HG02870 (cell line): Measurements from ENCODE around the gene NUP50.

Source experiments
- ATAC-seq: cut with Tn5 transposase; IDR thresholded peaks from one replicate; pipeline ENCODE4 v1.9.1; 2021; ENCODE audit warnings: mild to moderate bottlenecking, moderate library complexity; ENCODE audit not compliant: unreplicated experiment

Gene NUP50

DNA sequence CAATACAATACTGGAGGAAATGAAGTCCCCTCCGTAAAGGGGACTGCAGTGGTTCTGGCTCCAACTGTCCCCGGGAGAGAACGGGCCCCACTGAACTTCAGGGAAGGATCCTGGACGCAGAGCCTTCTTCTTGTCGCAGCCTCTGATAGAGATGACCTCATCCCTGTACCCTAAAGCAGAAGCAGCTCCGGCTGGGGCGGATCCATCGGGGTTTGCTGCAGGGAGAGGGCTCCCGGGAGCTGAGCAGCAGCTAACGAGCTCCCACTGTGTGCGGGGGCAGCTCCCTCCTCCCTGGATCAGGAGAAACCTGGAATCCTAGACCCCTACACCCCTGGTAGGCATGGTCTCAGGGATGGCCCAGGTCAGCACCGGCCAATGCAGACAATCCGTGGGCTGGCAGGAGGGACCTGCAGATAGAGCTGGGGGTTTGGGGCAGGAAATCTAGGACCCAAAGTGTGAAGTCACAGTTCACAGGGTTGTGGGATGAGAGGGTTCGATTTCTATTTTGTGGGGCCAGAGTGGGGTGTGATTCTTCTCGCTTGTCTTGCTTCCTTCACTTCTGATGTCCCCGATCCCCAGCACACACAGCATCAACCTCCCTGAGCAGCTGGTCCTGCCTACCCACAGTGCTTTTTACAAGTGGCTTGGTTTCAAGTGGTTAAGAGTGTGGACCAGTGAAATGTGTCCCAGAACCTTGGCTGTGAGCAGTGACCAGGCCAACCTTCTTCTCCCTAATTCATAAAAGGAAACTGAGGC, 64.1 kb downstream of the NUP50 start:
- ATAC-seq: no peak

DNA sequence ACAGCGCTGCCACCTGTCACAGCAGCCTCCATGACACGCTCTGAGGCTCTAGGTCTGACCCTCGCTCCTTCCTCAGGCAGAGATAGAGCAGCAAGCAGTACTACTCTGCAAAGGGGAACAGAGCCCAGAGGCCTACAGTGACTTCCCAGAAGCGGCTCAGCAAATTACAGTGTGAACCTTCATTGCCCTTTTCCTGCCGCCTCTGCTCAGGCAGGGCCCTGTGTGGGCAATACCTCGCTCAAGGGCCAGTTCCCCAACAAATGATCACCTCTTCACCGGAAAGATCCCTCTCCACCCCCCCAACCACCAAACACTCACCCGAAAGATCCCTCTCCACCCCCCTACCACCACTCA, 64.7 kb downstream of the NUP50 start:
- no peak for ATAC-seq

DNA sequence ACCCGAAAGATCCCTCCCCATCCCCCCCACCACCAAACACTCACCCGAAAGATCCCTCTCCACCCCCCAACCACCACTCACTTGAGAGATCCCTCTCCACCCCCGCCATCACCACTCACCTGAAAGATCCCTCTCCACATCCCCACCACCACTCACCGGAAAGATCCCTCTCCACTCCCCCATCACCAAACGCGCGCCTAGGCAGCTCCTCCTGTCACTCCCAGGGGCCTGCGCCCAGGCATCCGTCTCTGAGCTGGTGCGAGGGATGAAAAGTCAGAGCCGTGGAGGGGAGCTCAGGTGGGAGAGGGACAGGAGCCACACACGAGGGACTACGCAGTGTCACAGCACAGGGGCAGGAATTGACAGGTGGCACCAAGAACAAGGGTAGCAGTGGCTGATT, 65.5 kb downstream of the NUP50 start:
- ATAC-seq: no peak

DNA sequence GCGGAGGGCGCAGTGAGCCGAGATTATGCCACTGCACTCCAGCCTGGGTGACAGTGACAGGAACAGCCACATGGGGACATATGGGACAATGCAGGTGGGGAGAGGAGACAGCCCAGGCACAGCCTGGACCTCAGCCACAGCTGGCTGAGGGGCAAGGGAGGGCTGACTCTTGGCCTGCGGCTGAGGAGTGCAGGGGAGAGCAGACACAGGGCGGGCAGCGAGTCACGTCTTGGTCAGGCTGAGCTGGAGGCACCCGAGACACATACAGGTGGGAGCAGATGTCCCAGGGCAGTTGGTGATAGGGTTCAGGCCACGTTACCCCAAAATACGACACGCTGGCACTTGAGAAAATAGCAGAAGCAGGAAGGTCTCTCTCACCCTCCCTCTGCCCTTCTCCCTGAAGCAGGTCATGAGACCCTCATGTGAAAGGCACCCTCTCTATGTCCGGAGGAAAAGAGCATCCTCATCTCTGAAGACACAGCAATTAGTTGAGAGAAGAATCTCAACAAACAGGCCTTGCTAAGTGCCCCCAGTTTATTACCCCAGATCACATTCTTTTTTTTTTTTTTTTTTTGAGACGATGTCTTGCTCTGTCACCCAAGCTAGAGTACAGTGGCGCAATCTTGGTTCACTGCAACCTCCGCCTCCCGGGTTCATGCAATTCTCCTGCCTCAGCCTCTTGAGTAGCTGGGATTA, 66.4 kb downstream of the NUP50 start:
- ATAC-seq: no peak

- ATAC-seq: no peak
These were observed 67.6 kb downstream of the NUP50 start for GRCh38 chr22:45231293-45231692.

- ATAC-seq: no peak
These were observed 69.7 kb downstream of the NUP50 start for GRCh38 chr22:45233386-45233785.

DNA sequence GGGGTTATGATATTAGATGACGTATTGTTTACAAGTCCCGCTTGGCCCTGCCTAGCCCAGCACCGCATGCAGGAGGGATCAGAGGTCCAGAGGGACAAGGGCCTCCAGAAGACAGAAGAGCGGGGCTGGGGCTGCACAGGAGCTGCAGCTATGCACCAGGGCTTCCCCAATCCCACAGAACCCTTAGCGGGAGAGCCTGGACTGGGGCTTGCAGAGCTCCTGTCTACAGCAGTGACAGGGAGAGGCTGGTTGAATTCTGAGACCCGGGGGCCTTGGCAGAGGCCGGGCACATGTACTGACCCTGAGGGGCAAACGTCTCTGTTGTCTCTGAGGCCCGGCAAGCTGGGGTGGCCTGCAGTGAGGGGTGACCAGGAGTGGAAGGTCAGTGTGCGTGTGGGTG, 70.1 kb downstream of the NUP50 start:
- no peak for ATAC-seq

DNA sequence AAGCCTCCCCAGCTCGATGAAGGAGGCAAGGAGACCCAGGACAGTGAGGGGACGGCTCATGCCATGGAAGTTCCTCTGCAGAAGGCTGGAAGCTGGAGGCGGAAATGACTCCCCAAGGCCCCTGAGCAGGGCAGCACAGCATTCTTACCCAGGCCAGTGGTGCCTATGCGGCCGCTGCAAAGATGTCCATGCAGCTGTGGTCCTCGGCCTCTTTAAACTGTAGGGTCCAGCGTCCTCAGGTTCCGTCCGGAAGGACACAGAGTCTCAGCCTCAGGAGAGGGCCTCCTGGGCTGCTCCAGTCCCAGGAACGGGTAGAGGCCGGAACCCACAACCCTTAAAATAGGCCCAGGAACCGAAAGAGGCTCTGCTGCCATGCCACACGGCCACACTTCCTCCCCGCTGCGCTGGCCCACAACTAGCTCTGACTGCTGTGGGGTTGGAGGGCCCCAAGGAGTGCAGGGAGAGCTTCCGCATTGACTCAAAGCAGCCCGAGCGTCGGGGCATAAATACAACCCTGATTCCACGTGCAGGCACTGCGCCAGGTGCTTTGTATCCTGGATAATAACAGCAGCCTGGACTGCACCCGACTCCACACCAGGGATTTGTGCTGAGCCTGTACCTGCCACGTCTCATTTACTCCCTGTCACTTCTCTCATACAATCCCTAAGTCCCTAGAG, 71.5 kb downstream of the NUP50 start:
- ATAC-seq: peak; percentile 65

- ATAC-seq: peak; percentile 9
These were observed 72.2 kb downstream of the NUP50 start for GRCh38 chr22:45235851-45236342.

GRCh38 chr22:45237065-45237990, 73.6 kb downstream of the NUP50 start:
- no peak for ATAC-seq
